HCT116 (cell line): ENCODE data around the gene MAP3K10.

Experiments used
- EZH2 ChIP-seq: fragments of 200-600 bp; sonication (generic); IDR thresholded peaks from 2 replicates; pipeline ENCODE4 v1.6.1; 2017; ENCODE audit warnings: antibody characterized with exemption, mixed run types
- EZH2phosphoT487 ChIP-seq: fragments of 200-600 bp; IDR thresholded peaks from 2 replicates; pipeline ENCODE4 v1.6.1; 2018; ENCODE audit warnings: antibody characterized with exemption, borderline replicate concordance
- JUND ChIP-seq: IDR thresholded peaks from 2 replicates; pipeline ENCODE4 v1.6.1; 2012
- POLR2A ChIP-seq: IDR thresholded peaks from 2 replicates; pipeline ENCODE4 v1.7.0; 2011; ENCODE audit warnings: borderline replicate concordance; ENCODE audit not compliant: insufficient read depth, insufficient read length; ENCODE audit errors: extremely low read depth
- POLR2AphosphoS5 ChIP-seq: IDR thresholded peaks from 2 replicates; pipeline ENCODE4 v1.6.1; 2011; ENCODE audit warnings: mild to moderate bottlenecking, low read depth, low read length, moderate library complexity
- SIN3A ChIP-seq: IDR thresholded peaks from 2 replicates; pipeline ENCODE4 v1.6.1; 2012; ENCODE audit warnings: low read depth
- SP1 ChIP-seq: IDR thresholded peaks from 2 replicates; pipeline ENCODE4 v1.6.1; 2012; ENCODE audit warnings: low read depth
- SRF ChIP-seq: IDR thresholded peaks from 2 replicates; pipeline ENCODE4 v1.6.1; 2012; ENCODE audit warnings: low read depth
- TCF7L2 ChIP-seq: IDR thresholded peaks from 2 replicates; pipeline ENCODE4 v1.7.0; 2011; ENCODE audit warnings: borderline replicate concordance, inconsistent platforms; ENCODE audit not compliant: insufficient read depth, insufficient read length; ENCODE audit errors: extremely low read depth
- ZFX ChIP-seq: fragments of 450-650 bp; IDR thresholded peaks from 2 replicates; pipeline ENCODE4 v1.6.1; 2017
- TF ChIP-seq, protein P1 (sequence below), 3 experiments: fragments of 200-600 bp in 1 of 3; sonication (generic) in 1 of 3; IDR thresholded peaks in 2 of 3; conservative IDR thresholded peaks in 1 of 3; 2 replicates each; pipeline ENCODE4 v1.5.1; 2012 to 2017; ENCODE audit warnings: low read depth in 2 of 3, low read length in 2 of 3, antibody characterized with exemption in 1 of 3, borderline replicate concordance in 1 of 3, control low read depth in 1 of 3, mild to moderate bottlenecking in 1 of 3, mixed read lengths in 1 of 3, mixed run types in 1 of 3, moderate library complexity in 1 of 3; ENCODE audit not compliant: insufficient read depth in 1 of 3
- TF ChIP-seq, protein P2 (sequence below): IDR thresholded peaks from 2 replicates; pipeline ENCODE4 v1.6.1; 2012

DNA sequence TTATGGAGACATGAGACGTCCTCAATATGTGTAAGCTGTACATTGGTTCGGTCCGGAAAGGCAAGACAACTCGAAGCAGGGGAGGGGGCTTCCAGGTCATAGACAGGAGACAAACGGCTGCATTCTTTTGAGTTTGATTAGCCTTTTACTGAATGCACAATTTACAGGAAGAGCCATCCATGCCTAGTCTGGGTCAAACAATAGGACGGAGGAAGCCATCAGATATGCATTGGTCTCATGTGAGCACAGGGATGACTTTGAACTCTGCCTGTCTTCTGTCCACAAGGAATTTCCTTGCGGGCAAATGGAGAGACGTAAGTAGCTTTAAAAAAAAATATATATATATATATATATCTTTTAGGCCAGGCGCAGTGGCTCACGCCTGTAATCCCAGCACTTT, 37.1 kb downstream of the MAP3K10 start:
- TF ChIP-seq, protein P1, sequence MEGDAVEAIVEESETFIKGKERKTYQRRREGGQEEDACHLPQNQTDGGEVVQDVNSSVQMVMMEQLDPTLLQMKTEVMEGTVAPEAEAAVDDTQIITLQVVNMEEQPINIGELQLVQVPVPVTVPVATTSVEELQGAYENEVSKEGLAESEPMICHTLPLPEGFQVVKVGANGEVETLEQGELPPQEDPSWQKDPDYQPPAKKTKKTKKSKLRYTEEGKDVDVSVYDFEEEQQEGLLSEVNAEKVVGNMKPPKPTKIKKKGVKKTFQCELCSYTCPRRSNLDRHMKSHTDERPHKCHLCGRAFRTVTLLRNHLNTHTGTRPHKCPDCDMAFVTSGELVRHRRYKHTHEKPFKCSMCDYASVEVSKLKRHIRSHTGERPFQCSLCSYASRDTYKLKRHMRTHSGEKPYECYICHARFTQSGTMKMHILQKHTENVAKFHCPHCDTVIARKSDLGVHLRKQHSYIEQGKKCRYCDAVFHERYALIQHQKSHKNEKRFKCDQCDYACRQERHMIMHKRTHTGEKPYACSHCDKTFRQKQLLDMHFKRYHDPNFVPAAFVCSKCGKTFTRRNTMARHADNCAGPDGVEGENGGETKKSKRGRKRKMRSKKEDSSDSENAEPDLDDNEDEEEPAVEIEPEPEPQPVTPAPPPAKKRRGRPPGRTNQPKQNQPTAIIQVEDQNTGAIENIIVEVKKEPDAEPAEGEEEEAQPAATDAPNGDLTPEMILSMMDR (IDR thresholded peaks at IDR 0.05 in 2 of 3, conservative IDR thresholded peaks at IDR 0.05 in 1 of 3; ENCODE audit: borderline replicate concordance in 1 of 3, insufficient read depth in 1 of 3, low read depth in 2 of 3, low read length in 2 of 3), result no peak
- no peak for TF ChIP-seq EZH2
- no peak for TF ChIP-seq ZFX
- TF ChIP-seq POLR2AphosphoS5, result no peak
- TF ChIP-seq EZH2phosphoT487, result no peak
- TF ChIP-seq POLR2A, result no peak
- no peak for TF ChIP-seq SIN3A
- no peak for TF ChIP-seq JUND
- TF ChIP-seq TCF7L2, result no peak
- no peak for TF ChIP-seq SP1
- TF ChIP-seq, protein P2, sequence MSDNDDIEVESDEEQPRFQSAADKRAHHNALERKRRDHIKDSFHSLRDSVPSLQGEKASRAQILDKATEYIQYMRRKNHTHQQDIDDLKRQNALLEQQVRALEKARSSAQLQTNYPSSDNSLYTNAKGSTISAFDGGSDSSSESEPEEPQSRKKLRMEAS, result no peak
- no peak for TF ChIP-seq SRF
